Keratinocyte (primary cell): ENCODE data around the gene NCR2.

Experiments used
- EZH2 ChIP-seq: IDR thresholded peaks from one replicate; pipeline ENCODE4 v1.6.1; 2012; ENCODE audit warnings: inconsistent platforms, mild to moderate bottlenecking, low read length, moderate library complexity
- TF ChIP-seq, protein P1 (sequence below), 3 experiments: IDR thresholded peaks in 1 of 3; conservative IDR thresholded peaks in 1 of 3; optimal IDR thresholded peaks in 1 of 3; 2 replicates in 2 of 3; 3 replicates in 1 of 3; pipeline versions ENCODE3 to v1.5.1; 2011; ENCODE audit warnings: low read length in 3 of 3, mild to moderate bottlenecking in 3 of 3, moderate library complexity in 2 of 3, control low read depth in 1 of 3, inconsistent platforms in 1 of 3; ENCODE audit not compliant: insufficient read depth in 2 of 3; ENCODE audit errors: extremely low read depth in 1 of 3

GRCh38 chr6:41321183-41321582 lies 14.2 kb upstream of the NCR2 start:
- TF ChIP-seq, protein P1, sequence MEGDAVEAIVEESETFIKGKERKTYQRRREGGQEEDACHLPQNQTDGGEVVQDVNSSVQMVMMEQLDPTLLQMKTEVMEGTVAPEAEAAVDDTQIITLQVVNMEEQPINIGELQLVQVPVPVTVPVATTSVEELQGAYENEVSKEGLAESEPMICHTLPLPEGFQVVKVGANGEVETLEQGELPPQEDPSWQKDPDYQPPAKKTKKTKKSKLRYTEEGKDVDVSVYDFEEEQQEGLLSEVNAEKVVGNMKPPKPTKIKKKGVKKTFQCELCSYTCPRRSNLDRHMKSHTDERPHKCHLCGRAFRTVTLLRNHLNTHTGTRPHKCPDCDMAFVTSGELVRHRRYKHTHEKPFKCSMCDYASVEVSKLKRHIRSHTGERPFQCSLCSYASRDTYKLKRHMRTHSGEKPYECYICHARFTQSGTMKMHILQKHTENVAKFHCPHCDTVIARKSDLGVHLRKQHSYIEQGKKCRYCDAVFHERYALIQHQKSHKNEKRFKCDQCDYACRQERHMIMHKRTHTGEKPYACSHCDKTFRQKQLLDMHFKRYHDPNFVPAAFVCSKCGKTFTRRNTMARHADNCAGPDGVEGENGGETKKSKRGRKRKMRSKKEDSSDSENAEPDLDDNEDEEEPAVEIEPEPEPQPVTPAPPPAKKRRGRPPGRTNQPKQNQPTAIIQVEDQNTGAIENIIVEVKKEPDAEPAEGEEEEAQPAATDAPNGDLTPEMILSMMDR (optimal IDR thresholded peaks at IDR 0.05 in 1 of 3, IDR thresholded peaks at IDR 0.05 in 1 of 3, conservative IDR thresholded peaks at IDR 0.05 in 1 of 3; ENCODE audit: extremely low read depth in 1 of 3, insufficient read depth in 2 of 3, low read length in 3 of 3) = no peak
- TF ChIP-seq EZH2 = no peak
